ENCODE data around the gene BMPR1A.
"Not testable (repeated sequence)": the region's sequence is repeated elsewhere in the genome, so short reads cannot be mapped to it uniquely, and the experiment has no call there.

The BMPR1A gene

GRCh38 chr10:86941426-86941825 is 185.0 kb downstream of the BMPR1A start:
- DNase-seq (ENCODE audit: low spot score): no peak

DNA sequence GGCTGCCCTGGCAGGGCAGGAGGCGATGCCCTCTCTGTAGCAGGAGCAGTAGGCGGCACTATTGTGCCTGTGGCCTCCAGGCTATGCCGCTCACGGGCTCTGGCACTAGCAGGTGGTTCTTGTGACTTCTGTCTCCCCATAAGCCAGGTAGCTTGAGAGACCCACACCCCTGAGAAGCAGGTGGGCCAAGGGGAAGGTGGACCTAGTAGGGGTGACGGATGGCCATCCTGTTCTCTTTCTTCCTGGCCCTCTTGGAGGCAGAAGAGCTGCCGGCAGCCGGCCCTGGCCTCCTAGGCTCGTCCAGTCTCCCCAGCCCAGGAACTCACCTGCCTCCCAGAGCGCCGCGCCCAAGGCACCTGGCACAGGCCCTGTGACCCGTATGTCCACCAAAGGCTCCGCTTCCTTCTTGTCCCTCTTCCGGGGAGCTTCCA is 185.6 kb downstream of the BMPR1A start:
- DNase-seq (ENCODE audit: low spot score): no peak

- DNase-seq (ENCODE audit: low spot score): no peak
These were observed 186.3 kb downstream of the BMPR1A start for GRCh38 chr10:86942441-86943315.

DNA sequence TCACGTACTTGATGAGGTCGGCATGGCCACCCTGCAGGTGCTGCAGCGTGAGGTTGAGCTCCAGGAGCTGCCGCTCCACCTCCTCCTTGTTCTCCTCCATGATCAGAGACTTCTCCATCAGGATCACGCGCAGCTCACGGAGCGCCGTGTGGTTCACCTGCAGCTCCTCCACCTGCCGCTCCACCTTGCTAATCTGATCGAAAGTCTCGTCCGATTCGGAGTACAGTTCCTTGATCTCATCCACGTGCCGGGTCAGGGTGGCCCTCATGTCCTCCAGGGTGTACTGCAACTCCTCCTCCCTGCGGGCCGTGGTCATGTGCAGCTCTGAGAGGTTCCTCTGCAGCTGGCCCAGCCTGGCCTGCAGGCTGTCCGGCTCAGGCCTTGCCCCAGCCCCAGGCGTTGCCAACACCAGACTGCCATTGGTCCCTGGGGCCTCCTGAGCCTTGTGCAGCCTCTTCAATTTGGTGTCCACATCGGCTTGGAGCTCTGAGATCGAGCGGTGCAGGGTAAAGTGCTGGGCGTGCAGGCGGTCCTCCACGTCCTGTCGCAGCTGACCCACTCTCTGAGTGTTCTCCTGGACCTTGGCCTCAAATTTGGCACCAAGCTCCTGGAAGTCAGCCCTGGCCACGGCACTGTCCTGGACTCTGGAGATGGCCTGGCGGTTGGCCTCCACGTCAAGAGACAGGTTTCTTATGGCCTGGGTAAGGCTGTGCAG is 187.1 kb downstream of the BMPR1A start:
- no peak for DNase-seq (ENCODE audit: low spot score)

GRCh38 chr10:86944031-86944419 is 187.6 kb downstream of the BMPR1A start:
- no peak for DNase-seq (ENCODE audit: low spot score)

DNA sequence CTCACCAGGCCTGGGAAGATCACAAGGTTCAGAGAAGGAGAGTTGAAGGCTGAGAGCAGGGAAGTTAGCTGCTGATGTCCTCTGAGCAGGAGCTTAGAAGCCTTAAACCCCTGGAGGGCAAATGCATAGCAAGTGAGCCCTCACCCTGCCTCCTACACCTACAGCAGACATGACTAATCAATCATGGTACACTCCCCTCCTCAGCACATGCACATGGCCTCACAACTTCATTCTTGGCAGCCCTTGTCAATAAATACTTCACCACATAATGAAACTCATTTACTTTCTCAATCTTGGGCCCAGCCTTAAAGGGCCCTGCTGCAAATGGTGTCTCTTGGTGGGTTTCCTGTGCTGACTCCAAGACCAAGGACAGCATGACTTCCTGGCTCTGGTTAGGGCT is 188.1 kb downstream of the BMPR1A start:
- peak; percentile 11 for DNase-seq (ENCODE audit: low spot score)

DNA sequence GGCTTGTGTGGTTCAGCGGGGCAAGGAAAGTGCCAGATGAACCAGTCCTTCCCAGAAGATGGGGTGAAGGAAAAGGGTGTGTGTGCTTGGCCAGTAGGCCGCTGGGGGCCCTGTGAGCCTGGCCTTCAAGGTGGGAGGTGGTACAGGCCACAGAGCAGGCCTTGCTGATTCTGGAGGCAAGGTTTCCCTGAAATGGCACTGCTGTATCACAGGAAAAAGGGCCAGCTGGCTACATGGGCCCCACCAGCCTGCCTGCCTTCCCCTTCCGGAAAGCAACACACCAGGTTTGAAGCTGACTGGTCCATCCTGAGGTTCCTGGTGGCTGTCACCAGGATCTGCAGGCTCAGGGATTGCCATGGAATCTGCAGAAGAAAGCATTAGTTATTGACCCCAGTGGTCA is 188.5 kb downstream of the BMPR1A start:
- DNase-seq (ENCODE audit: low spot score): no peak

- DNase-seq (ENCODE audit: low spot score): peak; percentile 16
These were observed 189.2 kb downstream of the BMPR1A start for GRCh38 chr10:86945361-86946212.

GRCh38 chr10:86946213-86947155 is 190.1 kb downstream of the BMPR1A start:
- no peak for DNase-seq (ENCODE audit: low spot score)

DNA sequence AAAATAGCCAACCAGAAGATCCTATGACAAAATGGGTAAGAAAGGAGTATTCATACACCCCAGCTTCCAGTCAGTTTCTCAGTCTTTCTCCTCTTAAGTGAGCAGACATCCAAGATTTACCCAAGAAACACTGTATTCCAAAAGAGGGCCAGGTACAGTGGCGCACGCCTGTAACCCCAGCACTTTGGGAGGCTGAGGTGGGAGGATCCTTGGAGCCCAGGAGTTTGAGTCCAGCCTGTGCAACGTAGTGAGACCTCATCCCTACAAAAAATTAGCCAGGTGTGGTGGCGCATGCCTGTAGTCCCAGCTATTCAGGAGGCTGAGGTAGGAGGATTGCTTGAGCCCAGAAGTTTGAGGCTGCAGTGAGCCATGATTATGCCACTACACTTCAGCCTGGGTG is 191.4 kb downstream of the BMPR1A start:
- not testable (repeated sequence) for DNase-seq (ENCODE audit: low spot score)

DNA sequence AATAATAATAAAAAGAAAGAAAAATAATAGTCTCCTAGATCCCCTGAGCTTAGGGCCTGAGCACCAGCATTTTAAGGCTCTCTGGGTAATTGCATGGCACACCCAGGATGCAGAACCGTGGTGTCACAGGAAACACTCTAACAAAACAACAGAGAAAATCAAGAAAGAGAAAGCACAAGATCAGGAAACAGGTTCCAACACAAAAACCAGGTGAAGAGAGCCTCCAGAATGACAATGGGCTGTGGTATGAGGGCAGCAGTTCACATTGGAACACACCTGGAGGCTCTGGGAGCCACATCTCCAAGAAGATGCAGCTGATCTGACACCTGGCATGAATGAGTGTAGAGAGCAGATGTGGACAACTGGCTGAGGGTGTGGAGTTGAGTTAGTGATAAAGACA is 193.9 kb downstream of the BMPR1A start:
- DNase-seq (ENCODE audit: low spot score): no peak

GRCh38 chr10:86951184-86951761 is 194.9 kb downstream of the BMPR1A start:
- DNase-seq (ENCODE audit: low spot score): no peak

- no peak for DNase-seq (ENCODE audit: low spot score)
These were observed 195.7 kb downstream of the BMPR1A start for GRCh38 chr10:86952106-86952505.

DNA sequence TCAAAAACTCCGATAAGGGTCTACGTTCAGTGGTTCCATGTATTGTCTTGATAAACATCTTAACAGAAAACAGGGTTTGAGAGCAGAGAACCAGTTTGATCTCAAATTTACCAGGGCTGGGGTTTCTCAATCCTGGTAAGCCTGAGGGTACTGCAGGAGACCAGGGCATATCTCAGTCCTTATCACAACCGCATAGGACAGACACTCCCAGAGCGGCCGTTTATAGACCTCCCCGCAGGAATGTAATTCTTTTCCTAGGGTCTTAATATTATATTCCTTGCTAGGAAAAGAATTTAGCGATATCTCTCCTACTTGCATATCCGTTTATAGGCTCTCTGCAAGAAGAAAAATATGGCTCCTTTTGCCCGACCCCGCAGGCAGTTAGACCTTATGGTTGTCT is 196.3 kb downstream of the BMPR1A start:
- DNase-seq (ENCODE audit: low spot score): not testable (repeated sequence)

- no peak for DNase-seq (ENCODE audit: low spot score)
These were observed 197.6 kb downstream of the BMPR1A start for GRCh38 chr10:86953747-86954680.

- no peak for DNase-seq (ENCODE audit: low spot score)
These were observed 198.5 kb downstream of the BMPR1A start for GRCh38 chr10:86954681-86955500.

GRCh38 chr10:86955501-86956194 is 199.2 kb downstream of the BMPR1A start:
- DNase-seq (ENCODE audit: low spot score): no peak

- no peak for DNase-seq (ENCODE audit: low spot score)
These were observed 199.9 kb downstream of the BMPR1A start for GRCh38 chr10:86956195-86956847.

Measured in AG08396 (cell line).